Pancreas (tissue), 10 donors: ENCODE measurements around the gene LDLRAD1. TPM values are rescaled to one million over a fixed set of nuclear protein-coding genes. Genes with fewer than 3 reads are reported as not detected.

Experiments
- ATAC-seq, 4 donors: fragments of 200-7000 bp; cut with Tn5 transposase; one replicate each; pipeline versions ENCODE4 v1.8.0 to v1.9.1; 2020; ENCODE audit warnings: mild to moderate bottlenecking in 4 of 4, moderate library complexity in 4 of 4
- DNase-seq, 6 donors: peaks; one replicate each; pipeline ENCODE4 v3.0.0-alpha.2; 2020
- FAIRE-seq: peaks from 2 replicates; lab custom pipeline; 2012; peaks lifted over from hg19 to GRCh38; lab: Jason Lieb, UNC
- H3K27ac ChIP-seq, 4 donors: fragments of 200-600 bp; sonication (generic); 1 replicate in 3 of 4; 2 replicates in 1 of 4; pipeline versions ENCODE4 v1.5.0 to v1.8.0; 2020
- H3K27me3 ChIP-seq, 4 donors: fragments of 200-600 bp; one replicate each; pipeline ENCODE4 v1.8.0; 2021
- H3K36me3 ChIP-seq, 3 donors: fragments of 200-600 bp; sonication (generic) in 1 of 3; one replicate each; pipeline versions ENCODE4 v1.5.0 to v1.8.0; 2020 to 2021
- H3K4me1 ChIP-seq, 3 donors: fragments of 200-600 bp; one replicate each; pipeline ENCODE4 v1.8.0; 2021
- H3K4me3 ChIP-seq, 4 donors: fragments of 200-600 bp; sonication (generic) in 2 of 4; one replicate each; pipeline versions ENCODE4 v1.5.0 to v1.8.0; 2020 to 2021
- H3K9me3 ChIP-seq, 4 donors: fragments of 200-600 bp; one replicate each; pipeline ENCODE4 v1.8.0; 2021
- CTCF ChIP-seq, 4 donors: fragments of 200-600 bp; sonication (generic) in 3 of 4; IDR thresholded peaks; one replicate each; pipeline versions ENCODE4 v1.5.0 to v1.8.0; 2021; ENCODE audit warnings: antibody characterized with exemption in 4 of 4
- WGBS, 2 donors: extraction: QIAGEN DNeasy Blood & Tissue Kit; methylation state at CpG; one replicate each; pipeline ENCODE4 v1.1.7; 2013; 5-methylcytosine and 5-hydroxymethylcytosine counted together
- intact Hi-C, 3 donors: fragments of 100-400 bp; cut with DNase I; formaldehyde crosslinking; loops; one replicate each; pipeline versions ENCODE4 v1.11.1 to v1.14.2; 2022
- polyA plus RNA-seq, 2 donors: library from polyadenylated mRNA; stranded (reverse); fragments of 200-250 nt; gene quantifications; one replicate each; pipeline ENCODE4 v1.2.3, GENCODE V29; 2013
- total RNA-seq, 6 donors: library from RNA; stranded (reverse); fragmentation: NEBNext Ultra II Directional in 4 of 6; extraction: Animal tissue kit (Norgen Biotek cat#: 25700) in 4 of 6; gene quantifications; one replicate each; pipeline versions ENCODE4 v1.2.1 to v1.2.4, GENCODE V29; 2021 to 2023
- donor health status: healthy with polysubstance abuse.
- donor health status: DM: no; HTN: no; CAD: no; lungs with moderate emphysema.
- donor health status: DM: no; HTN: no; CAD: no.
- donor health status: control.
- donor health status: control.
- donor health status: Bipolar disorder and iron deficiency.
- donor health status: DM: yes; HTN: yes; CAD: no.
- donor health status: DM: no; HTN: no; CAD: no.
- donor health status: DM: no; HTN: no; CAD: no.
- donor health status: DM: yes; HTN: yes; CAD: no.

LDLRAD1 gene, protein sequence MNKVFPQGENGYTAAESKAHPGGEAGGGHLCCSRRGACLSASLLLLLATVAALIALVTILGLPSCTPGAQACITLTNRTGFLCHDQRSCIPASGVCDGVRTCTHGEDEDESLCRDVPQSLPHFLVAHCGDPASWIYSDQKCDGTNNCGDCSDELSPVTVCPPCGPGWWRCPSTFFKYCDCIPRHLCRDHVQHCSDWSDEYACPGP
- total RNA-seq (under 1 TPM in 4 of 6 donors, not detected in 2; 0.08 to 0.29 (median 0.17) TPM), polyA plus RNA-seq (under 1 TPM in 1 of 2 donors, not detected in 1; 0.21 TPM)

DNA sequence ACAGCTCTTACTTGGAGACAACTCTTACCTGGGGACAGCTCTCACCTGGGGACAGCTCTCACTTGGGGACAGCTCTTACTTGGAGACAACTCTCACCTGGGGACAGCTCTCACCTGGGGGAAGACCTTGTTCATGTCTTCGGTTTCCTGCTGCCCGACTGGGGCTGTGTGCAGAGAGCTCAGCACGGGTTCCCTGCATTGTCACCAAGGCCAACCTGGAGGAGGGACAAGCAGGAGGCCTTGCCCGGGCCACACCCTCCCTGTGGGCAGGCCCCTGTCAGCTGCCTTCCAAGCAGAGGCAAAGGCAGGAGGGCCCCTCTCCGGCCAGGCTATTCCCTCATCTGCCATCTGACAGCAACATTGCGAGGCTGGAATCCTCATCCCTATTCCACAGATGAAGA lies at the start of gene LDLRAD1:
TSS of gene LDLRAD1 (minus strand) at position 208 of the 400 bp plus-strand sequence. CDS start at position 134, 74 bp downstream.
- Histone ChIP-seq H3K27me3 (no peaks in the 10 kb centered on the region), H3K4me3 (no peak within 1 kb of the TSS), H3K36me3 (no peaks in the 10 kb centered on the region), H3K9me3 (no peaks in the 10 kb centered on the region), H3K4me1 (no peaks in the 10 kb centered on the region), H3K27ac (no peak within 1 kb of the TSS)
- peak in 3 of 4 donors; percentile 69 to 85 (median 76) for ATAC-seq
- TF ChIP-seq CTCF (IDR thresholded peaks at IDR 0.05) = no peak
- FAIRE-seq = no peak
- 22 to 25% methylated on average over 6 of the region's 6 CpGs for WGBS, 2 donors
- DNase-seq = no peak
- intact Hi-C loops = no loop called here

GRCh38 chr1:54064299-54064698 lies 46.3 kb upstream of the LDLRAD1 start:
- 93 to 98% methylated on average over 5 of the region's 5 CpGs for WGBS, 2 donors
- Histone ChIP-seq H3K4me1 (no peaks in the 10 kb centered on the region), H3K9me3 (no peaks in the 10 kb centered on the region), H3K27ac (no peak overlapping the region), H3K36me3 (no peaks in the 10 kb centered on the region), H3K27me3 (no peaks in the 10 kb centered on the region), H3K4me3 (no peak overlapping the region)
- intact Hi-C loops = loop anchor here in 1 of 3 donors (10.0 kb wide), 1 partner anchor 431 kb away; no protein-coding TSS in a partner anchor
- DNase-seq = no peak
- ATAC-seq = no peak
- TF ChIP-seq CTCF (IDR thresholded peaks at IDR 0.05) = no peak
- FAIRE-seq = no peak

DNA sequence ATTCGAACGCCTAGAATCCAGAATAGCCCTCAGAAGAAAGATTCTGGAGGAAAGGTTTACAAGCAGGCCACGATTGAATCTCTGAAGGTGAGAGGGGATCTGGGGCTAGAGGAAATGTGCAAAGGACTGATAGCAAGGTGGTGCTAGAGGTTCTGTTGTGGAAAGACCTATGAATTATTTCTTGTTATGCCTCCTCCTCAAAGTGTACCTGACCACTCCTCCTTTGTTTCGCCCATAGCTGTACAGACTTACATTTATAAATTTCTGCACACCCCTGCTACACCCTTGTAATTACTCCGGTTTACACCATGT lies 36.4 kb upstream of the LDLRAD1 start:
- DNase-seq = no peak
- no peak for TF ChIP-seq CTCF (IDR thresholded peaks at IDR 0.05)
- Histone ChIP-seq H3K36me3 (no peaks in the 10 kb centered on the region), H3K4me3 (peak overlapping the region in 2 of 4 donors; percentile 84 to 93), H3K27me3 (no peaks in the 10 kb centered on the region), H3K27ac (no peak overlapping the region), H3K9me3 (no peaks in the 10 kb centered on the region), H3K4me1 (peaks cover 7 to 30% (median 8%) of the 10 kb centered on the region in 3 donors)
- ATAC-seq = no peak
- FAIRE-seq = no peak
- WGBS, 2 donors = 44 to 59% methylated on average over 5 of the region's 5 CpGs
- intact Hi-C loops = no loop called here

- ATAC-seq (peak; percentile 2 to 9 (median 4)), DNase-seq (no peak), FAIRE-seq (no peak)
- 7 to 9% methylated on average over 21 of the region's 21 CpGs for WGBS, 2 donors
- intact Hi-C loops = no loop called here
- no peaks in the 10 kb centered on the region for H3K27me3 ChIP-seq
- no peak for TF ChIP-seq CTCF (IDR thresholded peaks at IDR 0.05)
- no peaks in the 10 kb centered on the region for H3K9me3 ChIP-seq
- peaks cover 7 to 34% (median 8%) of the 10 kb centered on the region in 3 donors for H3K4me1 ChIP-seq
- peak overlapping the region; percentile 46 to 98 (median 92) for H3K27ac ChIP-seq
- peak overlapping the region; percentile 31 to 93 (median 84) for H3K4me3 ChIP-seq
- H3K36me3 ChIP-seq = no peaks in the 10 kb centered on the region
Observed at GRCh38 chr1:54053745-54054437, 35.9 kb upstream of the LDLRAD1 start.
